GM12878 (cell line): Measurements from ENCODE around the gene MTFP1.

Experiments
- BHLHE40 ChIP-seq, 2 experiments: fragments of 450-650 bp in 1 of 2; IDR thresholded peaks; 2 replicates each; pipeline ENCODE4 v1.6.1; 2011 to 2017; ENCODE audit warnings: low read depth in 2 of 2, borderline replicate concordance in 1 of 2, improper control_type of control experiment in 1 of 2, low read length in 1 of 2, mild to moderate bottlenecking in 1 of 2
- BRCA1 ChIP-seq: IDR thresholded peaks from 2 replicates; pipeline ENCODE4 v1.6.1; 2011; ENCODE audit warnings: low read depth, low read length, improper control_type of control experiment
- CTCF ChIP-seq, 3 experiments: IDR thresholded peaks in 2 of 3; conservative IDR thresholded peaks in 1 of 3; 2 replicates each; pipeline ENCODE4 v1.5.1; 2011; ENCODE audit warnings: low read depth in 3 of 3, low read length in 3 of 3, mild to moderate bottlenecking in 3 of 3, control low read depth in 2 of 3, moderate library complexity in 2 of 3, inconsistent platforms in 1 of 3, mixed read lengths in 1 of 3; ENCODE audit not compliant: control insufficient read depth in 2 of 3, insufficient read depth in 1 of 3; ENCODE audit errors: extremely low read depth in 1 of 3
- EZH2 ChIP-seq: IDR thresholded peaks from 2 replicates; pipeline ENCODE4 v1.6.1; 2012; ENCODE audit warnings: low read depth, mild to moderate bottlenecking, control low read depth, inconsistent platforms, low read length, borderline replicate concordance; ENCODE audit not compliant: control insufficient read depth
- GATAD2B ChIP-seq: fragments of 450-650 bp; conservative IDR thresholded peaks from 2 replicates; pipeline ENCODE4 v1.6.1; 2017; ENCODE audit warnings: low read depth, mild to moderate bottlenecking, moderate library complexity
- KDM1A ChIP-seq: fragments of 200-600 bp; sonication (generic); IDR thresholded peaks from 2 replicates; pipeline ENCODE4 v1.6.1; 2016; ENCODE audit warnings: borderline replicate concordance
- NRF1 ChIP-seq: conservative IDR thresholded peaks from 2 replicates; pipeline ENCODE4 v1.6.1; 2011; ENCODE audit warnings: mild to moderate bottlenecking, low read depth, low read length, improper control_type of control experiment
- POLR2AphosphoS5 ChIP-seq: IDR thresholded peaks from 2 replicates; pipeline ENCODE4 v1.6.1; 2011; ENCODE audit warnings: mild to moderate bottlenecking, low read length, inconsistent platforms
- RAD21 ChIP-seq: IDR thresholded peaks from 2 replicates; pipeline ENCODE4 v1.6.1; 2011; ENCODE audit warnings: mild to moderate bottlenecking, low read depth, low read length, moderate library complexity; ENCODE audit not compliant: insufficient read depth
- SIN3A ChIP-seq: IDR thresholded peaks from 2 replicates; pipeline ENCODE4 v1.6.1; 2012; ENCODE audit warnings: low read depth, low read length, improper control_type of control experiment
- STAT1 ChIP-seq: fragments of 450-650 bp; conservative IDR thresholded peaks from 2 replicates; pipeline ENCODE4 v1.6.1; 2014; ENCODE audit warnings: antibody characterized with exemption, mild to moderate bottlenecking
- USF1 ChIP-seq: IDR thresholded peaks from 2 replicates; pipeline ENCODE4 v1.6.1; 2011; ENCODE audit warnings: borderline replicate concordance, low read depth, mild to moderate bottlenecking, moderate library complexity, mixed read lengths, low read length; ENCODE audit not compliant: insufficient read depth; ENCODE audit errors: extremely low read length
- ZNF592 ChIP-seq: fragments of 450-650 bp; IDR thresholded peaks from 2 replicates; pipeline ENCODE4 v1.6.1; 2017; ENCODE audit warnings: mild to moderate bottlenecking, moderate library complexity

DNA sequence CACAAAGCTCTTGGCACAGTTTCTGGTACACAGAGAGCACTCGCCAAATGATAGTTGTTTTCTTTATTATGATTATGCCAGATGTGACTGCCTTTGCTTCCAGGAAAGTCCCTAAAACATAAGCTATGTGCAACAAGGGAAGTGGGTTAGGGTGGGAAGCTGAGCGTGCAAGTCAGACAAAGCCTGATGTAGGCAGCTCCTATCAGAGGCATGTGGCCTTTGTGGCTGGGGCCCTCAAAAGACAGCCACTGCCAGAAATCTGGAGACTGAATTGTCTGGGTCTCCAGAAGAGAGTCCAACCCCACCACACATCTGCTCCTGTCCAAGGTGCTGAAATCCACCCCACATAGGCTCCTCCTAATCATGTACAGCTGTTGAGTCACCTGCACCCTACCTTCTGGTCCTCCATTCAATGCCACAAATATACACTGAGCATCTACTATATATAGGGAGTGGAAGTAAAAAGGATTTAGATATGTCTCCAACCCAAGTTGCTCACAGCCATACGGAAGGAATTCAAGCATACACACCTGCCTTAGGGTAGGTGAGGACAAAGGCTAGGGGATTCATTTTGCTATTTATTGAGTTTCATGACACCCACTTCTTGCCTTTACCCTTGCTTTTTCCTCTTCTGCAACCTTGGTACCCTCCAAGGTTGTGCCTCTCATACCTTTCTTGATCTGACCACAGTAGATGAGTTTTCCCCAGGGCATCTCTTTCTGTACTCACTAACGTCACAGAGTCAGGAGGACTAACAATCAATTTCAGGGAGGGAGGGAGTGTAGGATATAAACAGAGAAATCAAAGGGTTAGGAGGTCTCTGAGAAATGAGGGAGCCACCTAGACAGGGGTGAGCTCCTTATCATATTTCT, 33.8 kb downstream of the MTFP1 start:
- TF ChIP-seq CTCF (IDR thresholded peaks at IDR 0.05 in 2 of 3, conservative IDR thresholded peaks at IDR 0.05 in 1 of 3; ENCODE audit: control insufficient read depth in 2 of 3, extremely low read depth in 1 of 3, insufficient read depth in 1 of 3, low read depth in 3 of 3, low read length in 3 of 3) (no peak), EZH2 (no peak), RAD21 (no peak), USF1 (no peak), STAT1 (no peak), SIN3A (no peak), NRF1 (no peak), POLR2AphosphoS5 (no peak), BHLHE40 (IDR thresholded peaks at IDR 0.05; ENCODE audit: borderline replicate concordance in 1 of 2, low read depth in 2 of 2, low read length in 1 of 2) (no peak), GATAD2B (no peak), ZNF592 (no peak), BRCA1 (no peak), KDM1A (no peak)
